Measurements from ENCODE around the gene RARRES2. TPM values are rescaled to one million over a fixed set of nuclear protein-coding genes. Genes with fewer than 3 reads are reported as not detected.

Gene RARRES2
- total and polyA plus RNA-seq, 2 of the 13 experiments (the other 11 are each of a cell fraction or from before 2014, with no cell fraction given), result 134 to 172 TPM

DNA sequence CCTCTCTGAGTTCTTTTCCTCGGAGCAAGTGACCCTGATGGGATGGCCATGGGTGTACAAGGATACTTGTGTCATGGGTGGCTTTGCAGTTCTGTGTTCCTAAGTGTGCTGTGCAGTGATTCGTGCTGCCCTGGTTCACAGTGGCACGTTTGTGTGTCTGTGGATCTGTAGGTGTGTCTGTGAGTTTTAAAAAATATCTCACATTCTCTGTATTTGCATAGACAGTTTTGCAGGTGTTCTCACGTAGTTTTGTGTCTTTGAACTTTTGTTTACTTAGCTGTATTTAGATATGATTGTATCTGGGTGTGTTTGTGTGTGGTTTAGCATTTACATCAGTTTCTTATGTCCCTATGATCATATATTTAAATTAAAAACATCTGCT lies 41.4 kb upstream of the RARRES2 start (continued):
- no peak for TF ChIP-seq AKNA (CRISPR knock-in tag; IDR thresholded peaks at IDR 0.05; ENCODE audit: borderline replicate concordance)
- 0 out of 2 replicates have a peak, but pooled peaks have one; percentile 12 for TF ChIP-seq SALL1 (CRISPR knock-in tag; IDR thresholded peaks at IDR 0.05)
- TF ChIP-seq SOX13 (IDR thresholded peaks at IDR 0.05), result no peak
- peak in 1 of 2 experiments; percentile 33; a peak in 1 of 4 replicates for TF ChIP-seq SOX13 (CRISPR knock-in tag; conservative IDR thresholded peaks at IDR 0.05 in 1 of 2, IDR thresholded peaks at IDR 0.05 in 1 of 2)
- TF ChIP-seq TBX3 (IDR thresholded peaks at IDR 0.05; ENCODE audit: borderline replicate concordance), result 0 out of 2 replicates have a peak, but pooled peaks have one; percentile 17
- no peak for TF ChIP-seq ZNF484 (CRISPR knock-in tag; IDR thresholded peaks at IDR 0.05; ENCODE audit: borderline replicate concordance, low read depth)
- no peak for TF ChIP-seq FOSL1 (CRISPR knock-in tag; IDR thresholded peaks at IDR 0.05; ENCODE audit: borderline replicate concordance)

Data from HepG2 (cell line).